OCI-LY7 (cell line): ENCODE results near the gene RNF13. TPM values are rescaled to one million over a fixed set of nuclear protein-coding genes. Genes with fewer than 3 reads are reported as not detected.

Experiments used
- BruUV-seq: library from RNA; stranded (reverse); fragments of 400-500 nt; replicated peaks from 2 replicates; lab custom pipeline; 2021; lab: Mats Ljungman, UMichigan
- CTCF ChIA-PET: fragments of 300-600 bp; sonication (Branson Sonifier 250); formaldehyde crosslinking; loops from one replicate; lab custom pipeline; 2022; ENCODE audit warnings: antibody characterized with exemption; ENCODE audit not compliant: unreplicated experiment; lab: Charles Lee
- POLR2A ChIA-PET: fragments of 300-600 bp; sonication (Branson Sonifier 250); formaldehyde crosslinking; loops from one replicate; lab custom pipeline; 2022; ENCODE audit warnings: antibody characterized with exemption; lab: Charles Lee
- DNase-seq: peaks from one replicate; pipeline ENCODE4 v3.0.0-alpha.2; 2015; ENCODE audit warnings: low spot score
- H2AFZ ChIP-seq: fragments of 200-600 bp; sonication (generic), shearing (Covaris generic); 2 replicates; pipeline ENCODE4 v1.6.1; 2014; ENCODE audit warnings: mild to moderate bottlenecking, antibody characterized with exemption, low read length, moderate library complexity
- H3K27ac ChIP-seq: fragments of 200-600 bp; sonication (generic); 2 replicates; pipeline ENCODE4 v1.5.1; 2014; ENCODE audit warnings: mixed run types, low read depth, mild to moderate bottlenecking, moderate library complexity, low read length, inconsistent platforms; ENCODE audit not compliant: poor library complexity, severe bottlenecking
- H3K36me3 ChIP-seq: fragments of 200-600 bp; sonication (generic); 2 replicates; pipeline ENCODE4 v1.6.1; 2014; ENCODE audit warnings: mild to moderate bottlenecking, antibody characterized with exemption, low read length, moderate library complexity, mixed read lengths; ENCODE audit not compliant: insufficient read depth
- H3K4me1 ChIP-seq: fragments of 200-600 bp; sonication (generic); 2 replicates; pipeline ENCODE4 v1.5.1; 2014; ENCODE audit warnings: mild to moderate bottlenecking, low read length; ENCODE audit not compliant: insufficient read depth, poor library complexity, severe bottlenecking
- H3K4me2 ChIP-seq: fragments of 200-600 bp; sonication (generic); 2 replicates; pipeline ENCODE4 v1.6.1; 2014; ENCODE audit warnings: mild to moderate bottlenecking, low read length
- H3K4me3 ChIP-seq: fragments of 200-600 bp; sonication (generic); 2 replicates; pipeline ENCODE4 v1.5.1; 2014; ENCODE audit warnings: mild to moderate bottlenecking, low read depth, low read length; ENCODE audit not compliant: poor library complexity, severe bottlenecking
- H3K79me2 ChIP-seq: fragments of 200-600 bp; sonication (generic); 2 replicates; pipeline ENCODE4 v1.6.1; 2016; ENCODE audit warnings: low read depth, mild to moderate bottlenecking, low read length, moderate library complexity, mixed read lengths; ENCODE audit not compliant: insufficient read depth
- H3K9me2 ChIP-seq: fragments of 200-600 bp; sonication (generic); 2 replicates; pipeline ENCODE4 v1.6.1; 2016; ENCODE audit warnings: mild to moderate bottlenecking, low read length, mixed read lengths; ENCODE audit not compliant: insufficient read depth
- H3K9me3 ChIP-seq: fragments of 200-600 bp; sonication (generic); 2 replicates; pipeline ENCODE4 v1.6.1; 2014; ENCODE audit warnings: mild to moderate bottlenecking, mixed run types, low read length, mixed read lengths
- H4K20me1 ChIP-seq: fragments of 200-600 bp; sonication (generic); 2 replicates; pipeline ENCODE4 v1.6.1; 2014; ENCODE audit warnings: mild to moderate bottlenecking, antibody characterized with exemption, low read length, moderate library complexity, mixed read lengths; ENCODE audit not compliant: insufficient read depth
- CTCF ChIP-seq: fragments of 200-600 bp; sonication (generic); conservative IDR thresholded peaks from 2 replicates; pipeline ENCODE4 v1.5.1; 2014; ENCODE audit warnings: mild to moderate bottlenecking, antibody characterized with exemption, low read length, moderate library complexity, mixed read lengths
- EZH2phosphoT487 ChIP-seq: fragments of 200-600 bp; sonication (generic); IDR thresholded peaks from 2 replicates; pipeline ENCODE4 v1.6.1; 2018; ENCODE audit warnings: low read depth, borderline replicate concordance, mild to moderate bottlenecking, mixed run types, antibody characterized with exemption, low read length, moderate library complexity, mixed read lengths
- intact Hi-C: fragments of 100-400 bp; cut with micrococcal nuclease; formaldehyde crosslinking; loops from one replicate; pipeline ENCODE4 v1.10.0; 2022; ENCODE audit not compliant: unreplicated experiment
- total RNA-seq, 2 experiments: library from RNA; depleted of rRNA in 1 of 2; stranded (reverse); fragments of >200 nt in 1 of 2; shearing (Covaris generic) in 1 of 2; gene quantifications; 2 replicates each; pipeline ENCODE4 v1.2.3, GENCODE V29; 2014 to 2022

RNF13 gene
- total RNA-seq, 2 experiments from 2014 or later: 26.2 to 37.3 TPM

GRCh38 chr3:149850787-149851584 lies 38.0 kb downstream of the RNF13 start:
- no peak for TF ChIP-seq EZH2phosphoT487
- no peak for TF ChIP-seq CTCF
- BruUV-seq: no TSS peak
- Histone ChIP-seq H3K9me2 (no peaks in the 10 kb centered on the region), H3K4me2 (no peak overlapping the region), H3K27ac (no peak overlapping the region), H3K4me3 (no peak overlapping the region), H3K9me3 (no peaks in the 10 kb centered on the region), H3K36me3 (peaks cover 80% of the 10 kb centered on the region), H2AFZ (no peak overlapping the region), H3K79me2 (no peaks in the 10 kb centered on the region), H4K20me1 (no peaks in the 10 kb centered on the region), H3K4me1 (no peaks in the 10 kb centered on the region)
- POLR2A ChIA-PET: interaction anchor here (0.7 to 0.9 kb wide), 2 partner anchors 78 to 673 kb away, joined by 3 read pairs; no protein-coding TSS in a partner anchor
- CTCF ChIA-PET: no interaction called here
- DNase-seq: no peak
- intact Hi-C loops: no loop called here

- no peak for DNase-seq
- no peak overlapping the region for H2AFZ ChIP-seq
- no peaks in the 10 kb centered on the region for H4K20me1 ChIP-seq
- no peak overlapping the region for H3K4me3 ChIP-seq
- H3K4me2 ChIP-seq: no peak overlapping the region
- CTCF ChIA-PET: no interaction called here
- BruUV-seq: no TSS peak
- H3K79me2 ChIP-seq: no peaks in the 10 kb centered on the region
- H3K36me3 ChIP-seq: peaks cover 41% of the 10 kb centered on the region
- no peaks in the 10 kb centered on the region for H3K9me3 ChIP-seq
- TF ChIP-seq EZH2phosphoT487 (no peak), CTCF (no peak)
- no peak overlapping the region for H3K27ac ChIP-seq
- H3K4me1 ChIP-seq: peaks cover 3% of the 10 kb centered on the region
- POLR2A ChIA-PET: interaction anchor here (0.7 kb wide), 1 partner anchor 17 kb away, joined by 5 read pairs; no protein-coding TSS in a partner anchor
- no peaks in the 10 kb centered on the region for H3K9me2 ChIP-seq
- intact Hi-C loops: no loop called here
Observed at GRCh38 chr3:149858911-149859310, 45.9 kb downstream of the RNF13 start.

GRCh38 chr3:149860881-149861280 lies 47.9 kb downstream of the RNF13 start:
- intact Hi-C loops: no loop called here
- POLR2A ChIA-PET: interaction anchor here (0.7 kb wide), 1 partner anchor 334 kb away, joined by 3 read pairs; no protein-coding TSS in a partner anchor

More at GRCh38 chr3:149860881-149861280, 47.9 kb downstream of the RNF13 start:
- Histone ChIP-seq H3K9me2 (no peaks in the 10 kb centered on the region), H3K9me3 (no peaks in the 10 kb centered on the region), H4K20me1 (no peaks in the 10 kb centered on the region), H2AFZ (no peak overlapping the region), H3K4me3 (no peak overlapping the region), H3K36me3 (peaks cover 33% of the 10 kb centered on the region), H3K4me2 (no peak overlapping the region), H3K27ac (no peak overlapping the region), H3K79me2 (no peaks in the 10 kb centered on the region), H3K4me1 (peaks cover 3% of the 10 kb centered on the region)
- DNase-seq: no peak
- BruUV-seq: no TSS peak
- CTCF ChIA-PET: no interaction called here
- TF ChIP-seq CTCF (no peak), EZH2phosphoT487 (no peak)
